Measurements from ENCODE around the gene NPRL2.

DNA sequence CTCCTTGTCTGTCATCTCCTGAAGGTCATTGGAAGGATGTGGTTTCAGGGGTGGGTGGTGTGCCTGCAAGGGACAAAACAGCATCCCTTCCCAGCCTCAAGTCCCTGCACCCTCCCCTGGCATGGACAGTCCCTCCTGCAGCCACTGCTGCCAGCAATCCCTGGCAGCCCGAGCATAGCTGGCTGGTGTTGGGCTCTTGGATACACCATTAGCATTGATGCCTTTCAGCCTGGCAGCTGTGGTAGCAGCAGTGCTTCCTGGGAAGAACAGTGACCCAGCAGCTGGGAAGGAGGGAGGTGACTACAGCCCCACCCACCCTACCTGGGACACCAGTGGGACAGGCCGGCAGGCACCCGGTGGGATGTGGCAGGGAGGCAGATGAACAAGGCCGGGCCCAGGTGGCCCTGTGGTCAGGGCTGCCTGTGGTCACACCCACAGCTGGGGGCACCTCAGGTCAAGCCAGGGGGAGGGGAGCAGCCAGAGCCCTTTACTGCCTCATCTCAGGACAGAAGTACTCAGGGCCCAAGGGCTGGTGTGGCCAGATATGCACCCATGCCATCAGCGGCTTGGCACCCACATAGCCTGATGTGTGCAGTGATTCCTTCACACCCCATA is 41.6 kb upstream of the NPRL2 start:
- TF ChIP-seq KLF13 (CRISPR knock-in tag; IDR thresholded peaks at IDR 0.05) (no peak), ZBTB8A (CRISPR knock-in tag; IDR thresholded peaks at IDR 0.05; ENCODE audit: borderline replicate concordance, low read depth) (no peak), CEBPG (CRISPR knock-in tag; IDR thresholded peaks at IDR 0.05) (no peak), GABPA (IDR thresholded peaks at IDR 0.05; ENCODE audit: low read depth, low read length) (no peak), GABPA (CRISPR knock-in tag; IDR thresholded peaks at IDR 0.05; ENCODE audit: low read depth) (no peak)

Measured in HepG2 (cell line).